Spleen (tissue), 11 donors: Measurements from ENCODE around the gene LRP1B. TPM values are rescaled to one million over a fixed set of nuclear protein-coding genes. Genes with fewer than 3 reads are reported as not detected.

Source experiments
- DNase-seq: peaks from one replicate; pipeline ENCODE4 v3.0.0-alpha.2; 2020
- H3K27ac ChIP-seq, 8 donors: fragments of 200-600 bp; sonication (generic) in 7 of 8; 1 replicate in 4 of 8; 2 replicates in 4 of 8; pipeline versions ENCODE4 v1.5.0 to v1.8.0; 2016 to 2021; ENCODE audit warnings: inconsistent platforms in 4 of 8, mild to moderate bottlenecking in 4 of 8, moderate library complexity in 1 of 8
- H3K27me3 ChIP-seq, 7 donors: fragments of 200-600 bp; sonication (generic) in 6 of 7; replicated peaks in 1 of 7; 1 replicate in 4 of 7; 2 replicates in 3 of 7; pipeline versions ENCODE4 v1.5.0 to v1.8.0; 2016 to 2021; ENCODE audit warnings: inconsistent platforms in 3 of 7, mild to moderate bottlenecking in 1 of 7
- H3K36me3 ChIP-seq, 6 donors: fragments of 200-600 bp; sonication (generic) in 5 of 6; 1 replicate in 4 of 6; 2 replicates in 2 of 6; pipeline versions ENCODE4 v1.5.0 to v1.8.0; 2016 to 2021; ENCODE audit warnings: inconsistent platforms in 2 of 6
- H3K4me1 ChIP-seq, 6 donors: fragments of 200-600 bp; sonication (generic) in 5 of 6; 1 replicate in 3 of 6; 2 replicates in 3 of 6; pipeline versions ENCODE4 v1.5.0 to v1.8.0; 2016 to 2021; ENCODE audit warnings: inconsistent platforms in 3 of 6
- H3K4me3 ChIP-seq, 8 donors: fragments of 200-600 bp; sonication (generic) in 7 of 8; 1 replicate in 4 of 8; 2 replicates in 4 of 8; pipeline versions ENCODE4 v1.5.0 to v1.8.0; 2016 to 2021; ENCODE audit warnings: inconsistent platforms in 4 of 8, mild to moderate bottlenecking in 4 of 8, moderate library complexity in 2 of 8
- H3K9me3 ChIP-seq, 8 donors: fragments of 200-600 bp; sonication (generic) in 7 of 8; 1 replicate in 4 of 8; 2 replicates in 4 of 8; pipeline versions ENCODE4 v1.5.0 to v1.8.0; 2016 to 2021; ENCODE audit warnings: inconsistent platforms in 4 of 8
- POLR2A ChIP-seq, 3 donors: fragments of 450-650 bp; IDR thresholded peaks; one replicate each; pipeline ENCODE4 v1.5.1; 2017; ENCODE audit warnings: antibody characterized with exemption in 3 of 3, mild to moderate bottlenecking in 1 of 3
- POLR2AphosphoS5 ChIP-seq, 3 donors: sonication (generic); formaldehyde crosslinking; IDR thresholded peaks; one replicate each; pipeline ENCODE4 v1.5.1; 2017; ENCODE audit warnings: antibody characterized with exemption in 3 of 3
- WGBS, 5 donors: extraction: QIAGEN DNeasy Blood & Tissue Kit in 3 of 5; methylation state at CpG; one replicate each; pipeline versions ENCODE4 v1.1.5 to v1.1.7; 2013 to 2018; 5-methylcytosine and 5-hydroxymethylcytosine counted together
- intact Hi-C: fragments of 100-400 bp; cut with DNase I; formaldehyde crosslinking; loops from one replicate; pipeline ENCODE4 v1.15.0; 2023; ENCODE audit warnings: low total_unique reads
- polyA plus RNA-seq, 3 donors: library from polyadenylated mRNA; stranded (reverse); fragments of 200-250 nt; gene quantifications; one replicate each; pipeline ENCODE4 v1.2.1, GENCODE V29; 2013
- total RNA-seq, 7 donors: library from RNA; depleted of rRNA in 3 of 7; stranded (reverse); fragments of >200 nt in 3 of 7; fragmentation: NEBNext Ultra II Directional in 4 of 7; extraction: Animal tissue kit (Norgen Biotek cat#: 25700) in 4 of 7; gene quantifications; one replicate each; pipeline versions ENCODE4 v1.1.0 to v1.2.1, GENCODE V29; 2016 to 2021
- TF ChIP-seq, protein P1 (sequence below), 11 experiments: fragments of 200-600 bp in 7 of 11; fragments of 450-650 bp in 4 of 11; sonication (generic) in 4 of 11; IDR thresholded peaks in 8 of 11; conservative IDR thresholded peaks in 3 of 11; 1 replicate in 7 of 11; 2 replicates in 4 of 11; pipeline versions ENCODE4 v1.4.0 to v1.8.0; 2016 to 2021; ENCODE audit warnings: antibody characterized with exemption in 11 of 11, inconsistent platforms in 4 of 11, mild to moderate bottlenecking in 1 of 11
- donor health status: healthy with polysubstance abuse.
- donor health status: DM: no; HTN: no; CAD: no; lungs with moderate emphysema.
- donor health status: DM: no; HTN: no; CAD: no.
- donor health status: Bipolar disorder and iron deficiency.
- donor health status: healthy.
- donor health status: DM: no; HTN: no; CAD: no.
- donor health status: DM: yes; HTN: yes; CAD: no.

LRP1B gene
- total and polyA plus RNA-seq, 10 donors, result 0.02 to 0.85 (median 0.08) TPM; not detected in 2

GRCh38 chr2:140580532-140581151 lies 1550.2 kb downstream of the LRP1B start:
- Histone ChIP-seq H3K9me3 (peaks cover 0 to 3% (median 0%) of the 10 kb centered on the region in 8 donors), H3K4me3 (no peak overlapping the region), H3K27me3 (no peaks in the 10 kb centered on the region), H3K27ac (no peak overlapping the region), H3K36me3 (no peaks in the 10 kb centered on the region), H3K4me1 (no peaks in the 10 kb centered on the region)
- 66 to 79% (median 71%) methylated on average over 2 of the region's 2 CpGs for WGBS, 5 donors
- intact Hi-C loops, result no loop called here
- TF ChIP-seq, protein P1, sequence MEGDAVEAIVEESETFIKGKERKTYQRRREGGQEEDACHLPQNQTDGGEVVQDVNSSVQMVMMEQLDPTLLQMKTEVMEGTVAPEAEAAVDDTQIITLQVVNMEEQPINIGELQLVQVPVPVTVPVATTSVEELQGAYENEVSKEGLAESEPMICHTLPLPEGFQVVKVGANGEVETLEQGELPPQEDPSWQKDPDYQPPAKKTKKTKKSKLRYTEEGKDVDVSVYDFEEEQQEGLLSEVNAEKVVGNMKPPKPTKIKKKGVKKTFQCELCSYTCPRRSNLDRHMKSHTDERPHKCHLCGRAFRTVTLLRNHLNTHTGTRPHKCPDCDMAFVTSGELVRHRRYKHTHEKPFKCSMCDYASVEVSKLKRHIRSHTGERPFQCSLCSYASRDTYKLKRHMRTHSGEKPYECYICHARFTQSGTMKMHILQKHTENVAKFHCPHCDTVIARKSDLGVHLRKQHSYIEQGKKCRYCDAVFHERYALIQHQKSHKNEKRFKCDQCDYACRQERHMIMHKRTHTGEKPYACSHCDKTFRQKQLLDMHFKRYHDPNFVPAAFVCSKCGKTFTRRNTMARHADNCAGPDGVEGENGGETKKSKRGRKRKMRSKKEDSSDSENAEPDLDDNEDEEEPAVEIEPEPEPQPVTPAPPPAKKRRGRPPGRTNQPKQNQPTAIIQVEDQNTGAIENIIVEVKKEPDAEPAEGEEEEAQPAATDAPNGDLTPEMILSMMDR (IDR thresholded peaks at IDR 0.05 in 8 of 11, conservative IDR thresholded peaks at IDR 0.05 in 3 of 11), result no peak
- no peak for DNase-seq

DNA sequence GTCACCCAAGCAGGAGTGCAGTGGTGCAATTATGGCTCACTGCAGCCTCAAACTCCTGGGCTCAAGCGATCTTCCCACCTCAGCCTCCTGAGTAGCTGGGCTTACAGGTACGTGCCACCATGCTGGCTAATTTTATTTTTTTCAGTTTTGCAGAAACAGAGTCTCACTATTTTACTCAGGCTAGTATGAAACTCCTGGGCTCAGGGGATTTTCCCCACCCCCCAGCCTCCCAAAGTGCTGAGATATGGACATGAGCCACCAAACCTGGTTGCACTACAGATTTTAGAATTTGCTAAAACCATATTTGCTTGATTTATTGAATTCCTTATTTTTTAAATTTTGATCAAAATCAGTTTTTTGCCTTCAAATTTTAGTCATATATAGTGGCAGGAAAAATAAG lies 1553.4 kb downstream of the LRP1B start:
- no peaks in the 10 kb centered on the region for H3K4me1 ChIP-seq
- TF ChIP-seq POLR2A (IDR thresholded peaks at IDR 0.05), result no peak
- TF ChIP-seq, protein P1 (IDR thresholded peaks at IDR 0.05 in 8 of 11, conservative IDR thresholded peaks at IDR 0.05 in 3 of 11), result no peak
- no peak for TF ChIP-seq POLR2AphosphoS5 (IDR thresholded peaks at IDR 0.05)
- H3K27ac ChIP-seq, result no peak overlapping the region
- no peaks in the 10 kb centered on the region for H3K36me3 ChIP-seq
- peaks cover 0 to 4% (median 0%) of the 10 kb centered on the region in 8 donors for H3K9me3 ChIP-seq
- no peaks in the 10 kb centered on the region for H3K27me3 ChIP-seq
- no peak for DNase-seq
- no peak overlapping the region for H3K4me3 ChIP-seq
- intact Hi-C loops, result no loop called here
- 77 to 89% (median 79%) methylated on average over 2 of the region's 2 CpGs for WGBS, 5 donors

GRCh38 chr2:140567734-140568133 lies 1563.1 kb downstream of the LRP1B start:
- H3K27me3 ChIP-seq, result no peaks in the 10 kb centered on the region
- H3K4me3 ChIP-seq, result no peak overlapping the region
- no peak overlapping the region for H3K27ac ChIP-seq
- TF ChIP-seq, protein P1 (IDR thresholded peaks at IDR 0.05 in 8 of 11, conservative IDR thresholded peaks at IDR 0.05 in 3 of 11), result no peak
- TF ChIP-seq POLR2A (IDR thresholded peaks at IDR 0.05), result no peak
- no peak for TF ChIP-seq POLR2AphosphoS5 (IDR thresholded peaks at IDR 0.05)
- no peaks in the 10 kb centered on the region for H3K36me3 ChIP-seq
- no peak for DNase-seq
- WGBS, 5 donors, result 76 to 88% (median 86%) methylated on average over 2 of the region's 2 CpGs
- no peaks in the 10 kb centered on the region for H3K4me1 ChIP-seq
- intact Hi-C loops, result no loop called here
- peaks cover 0 to 15% (median 0%) of the 10 kb centered on the region in 8 donors for H3K9me3 ChIP-seq

GRCh38 chr2:140565756-140566155 lies 1565.1 kb downstream of the LRP1B start:
- Histone ChIP-seq H3K27ac (no peak overlapping the region), H3K36me3 (no peaks in the 10 kb centered on the region), H3K4me1 (no peaks in the 10 kb centered on the region), H3K27me3 (no peaks in the 10 kb centered on the region), H3K4me3 (no peak overlapping the region), H3K9me3 (peaks cover 0 to 15% (median 0%) of the 10 kb centered on the region in 8 donors)
- 54 to 79% (median 67%) methylated on average over 3 of the region's 3 CpGs for WGBS, 5 donors
- DNase-seq, result no peak
- intact Hi-C loops, result no loop called here
- TF ChIP-seq, protein P1 (IDR thresholded peaks at IDR 0.05 in 8 of 11, conservative IDR thresholded peaks at IDR 0.05 in 3 of 11), result no peak
- TF ChIP-seq POLR2AphosphoS5 (IDR thresholded peaks at IDR 0.05) (no peak), POLR2A (IDR thresholded peaks at IDR 0.05) (no peak)
